WERI-Rb-1 (cell line): ENCODE results near the gene BRMS1.

Source experiments
- DNase-seq: peaks from one replicate; pipeline ENCODE4 v3.0.0-alpha.2; 2020
- H3K27ac ChIP-seq: fragments of 250-450 bp; sonication (Bioruptor Pico); 2 replicates; pipeline ENCODE4 v1.5.1; 2020; ENCODE audit warnings: mild to moderate bottlenecking, moderate library complexity
- H3K27me3 ChIP-seq: fragments of 250-450 bp; sonication (Bioruptor Pico); 2 replicates; pipeline ENCODE4 v1.5.1; 2021; ENCODE audit warnings: mild to moderate bottlenecking, low read depth, moderate library complexity; ENCODE audit not compliant: insufficient read depth, severe bottlenecking
- H3K36me3 ChIP-seq: fragments of 250-450 bp; sonication (Bioruptor Pico); 2 replicates; pipeline ENCODE4 v1.5.1; 2020; ENCODE audit warnings: mild to moderate bottlenecking, moderate library complexity
- H3K4me3 ChIP-seq: 2 replicates; pipeline ENCODE4 v1.5.1; 2011; ENCODE audit warnings: low read depth, mild to moderate bottlenecking, control low read depth, low read length
- H3K9me3 ChIP-seq: fragments of 250-450 bp; sonication (Bioruptor Pico); 2 replicates; pipeline ENCODE4 v1.5.1; 2021; ENCODE audit warnings: mild to moderate bottlenecking, moderate library complexity; ENCODE audit not compliant: severe bottlenecking
- CTCF ChIP-seq: IDR thresholded peaks from 2 replicates; pipeline ENCODE4 v1.5.1; 2011; ENCODE audit warnings: low read depth, mild to moderate bottlenecking, control low read depth, inconsistent platforms, low read length

BRMS1 gene

GRCh38 chr11:66340596-66341501 lies 4.1 kb downstream of the BRMS1 start:
- TF ChIP-seq CTCF = no peak
- Histone ChIP-seq H3K36me3 (peaks cover 31% of the 10 kb centered on the region), H3K27ac (no peak overlapping the region), H3K9me3 (no peaks in the 10 kb centered on the region), H3K4me3 (no peak overlapping the region), H3K27me3 (no peaks in the 10 kb centered on the region)
- no peak for DNase-seq

- TF ChIP-seq CTCF = no peak
- H3K36me3 ChIP-seq = peaks cover 26% of the 10 kb centered on the region
- no peaks in the 10 kb centered on the region for H3K9me3 ChIP-seq
- no peak for DNase-seq
- H3K27ac ChIP-seq = peak overlapping the region; percentile 85
- no peak overlapping the region for H3K4me3 ChIP-seq
- H3K27me3 ChIP-seq = no peaks in the 10 kb centered on the region
Measured at GRCh38 chr11:66339686-66340483, 5.0 kb downstream of the BRMS1 start.

GRCh38 chr11:66339162-66339675 lies 5.7 kb downstream of the BRMS1 start:
- peaks cover 26% of the 10 kb centered on the region for H3K36me3 ChIP-seq
- no peak for DNase-seq

GRCh38 chr11:66338276-66339161 lies 6.4 kb downstream of the BRMS1 start:
- H3K36me3 ChIP-seq = peaks cover 26% of the 10 kb centered on the region
- H3K9me3 ChIP-seq = no peaks in the 10 kb centered on the region

More at GRCh38 chr11:66339162-66339675, 5.7 kb downstream of the BRMS1 start:
- Histone ChIP-seq H3K27ac (peak overlapping the region; percentile 85), H3K4me3 (no peak overlapping the region), H3K27me3 (no peaks in the 10 kb centered on the region), H3K9me3 (no peaks in the 10 kb centered on the region)
- TF ChIP-seq CTCF = no peak

More at GRCh38 chr11:66338276-66339161, 6.4 kb downstream of the BRMS1 start:
- Histone ChIP-seq H3K4me3 (no peak overlapping the region), H3K27ac (peak overlapping the region; percentile 85), H3K27me3 (no peaks in the 10 kb centered on the region)
- TF ChIP-seq CTCF = no peak
- peak; percentile 61 for DNase-seq
